Stimulated activated CD4-positive, alpha-beta T cell treated with anti-CD3 and anti-CD28 coated beads, Interleukin-15, amount 100 ng/mL, for 1 hour (primary cell): ENCODE data around the gene CHST15.

Experiments used
- DNase-seq, 2 donors: peaks; one replicate each; pipeline ENCODE4 v3.0.0-alpha.2; 2020; ENCODE audit warnings: low read depth in 1 of 2, low spot score in 1 of 2

Gene CHST15

DNA sequence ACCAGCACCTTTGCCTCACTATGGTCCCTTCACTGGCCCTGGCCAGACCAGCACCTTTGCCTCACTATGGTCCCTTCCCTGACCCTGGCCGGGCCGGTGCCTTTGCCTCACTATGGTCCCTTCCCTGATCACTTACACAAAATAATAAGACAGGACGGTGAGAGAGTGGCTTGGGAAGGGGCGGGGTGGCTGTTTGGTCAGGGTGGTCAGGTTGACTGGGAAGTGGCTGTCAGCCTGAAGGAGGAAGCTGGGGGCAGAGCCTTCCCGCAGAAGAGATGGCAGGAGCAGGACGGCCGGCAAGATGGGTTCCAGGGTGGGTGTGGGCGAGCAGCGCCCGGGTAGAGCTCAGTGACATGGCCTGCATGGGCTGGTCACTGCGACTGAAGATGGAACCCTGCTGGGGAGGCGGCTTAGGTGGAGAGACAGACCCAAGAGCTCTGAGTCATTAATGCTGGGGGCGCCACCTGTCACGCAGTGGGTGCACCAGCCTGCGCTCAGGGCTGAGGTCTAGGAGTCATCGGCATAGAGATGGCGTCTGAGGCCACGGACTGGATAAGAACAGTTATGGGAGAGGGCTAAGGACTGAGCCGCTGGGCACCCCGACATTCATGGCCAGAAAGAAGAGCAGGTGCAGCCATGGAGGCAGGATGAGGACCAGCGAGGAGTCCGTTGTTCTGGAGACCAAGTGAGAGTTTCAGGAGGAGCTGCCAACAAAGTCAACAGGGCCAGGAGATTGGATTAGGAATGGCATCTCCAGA is 91.8 kb downstream of the CHST15 start:
- DNase-seq = no peak

GRCh38 chr10:124000792-124001201 is 92.6 kb downstream of the CHST15 start:
- no peak for DNase-seq

DNA sequence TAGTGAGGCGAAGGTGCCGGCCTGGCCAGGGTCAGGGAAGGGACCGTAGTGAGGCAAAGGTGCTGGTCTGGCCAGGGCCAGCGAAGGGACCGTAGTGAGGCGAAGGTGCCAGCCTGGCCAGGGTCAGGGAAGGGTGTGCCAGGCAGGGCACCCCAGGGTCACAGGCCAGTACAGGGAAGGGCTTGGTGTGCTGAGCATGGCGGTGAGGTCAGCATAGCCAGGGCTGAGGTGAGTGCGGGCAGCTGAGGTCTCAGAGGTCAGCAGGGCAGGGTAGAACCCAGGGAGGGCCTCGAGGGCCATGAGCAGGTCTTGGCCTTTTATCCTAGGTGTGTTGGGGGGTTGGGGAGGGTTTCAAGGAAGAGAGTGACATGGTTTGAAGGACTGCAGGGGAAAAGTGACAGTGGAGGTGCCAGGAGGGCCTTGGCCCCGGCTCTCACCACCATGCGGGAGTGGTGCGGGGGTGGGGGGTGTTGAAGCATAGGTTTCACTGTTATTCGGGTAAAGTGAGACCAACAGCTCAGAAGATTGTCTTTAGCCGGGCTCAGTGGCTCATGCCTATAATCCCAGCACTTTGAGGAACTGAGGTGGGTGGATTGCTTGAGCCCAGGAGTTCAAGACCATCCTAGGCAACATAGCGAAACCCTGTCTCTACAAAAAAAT is 93.3 kb downstream of the CHST15 start:
- DNase-seq = no peak

DNA sequence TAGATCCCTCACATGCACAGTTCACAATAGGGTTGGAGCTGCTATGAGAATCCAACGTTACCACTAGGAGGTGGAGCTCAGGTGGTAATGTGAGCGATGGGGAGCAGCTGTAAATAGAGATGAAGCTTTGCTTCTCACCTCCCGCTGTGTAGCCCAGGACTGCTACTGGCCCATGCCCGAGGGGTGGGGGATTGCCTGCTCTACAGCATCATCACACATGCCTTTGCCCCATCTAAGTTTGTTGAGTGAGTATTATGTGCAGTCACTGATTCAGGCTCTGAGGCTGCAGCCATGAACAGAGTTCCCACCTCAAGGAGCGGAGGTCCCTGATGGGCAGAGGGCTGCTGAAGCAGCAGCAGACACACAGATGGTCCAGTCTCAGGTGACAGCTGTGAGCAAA is 94.1 kb downstream of the CHST15 start:
- DNase-seq = no peak

- no peak for DNase-seq
Measured at GRCh38 chr10:123998197-123999141, 94.9 kb downstream of the CHST15 start.

DNA sequence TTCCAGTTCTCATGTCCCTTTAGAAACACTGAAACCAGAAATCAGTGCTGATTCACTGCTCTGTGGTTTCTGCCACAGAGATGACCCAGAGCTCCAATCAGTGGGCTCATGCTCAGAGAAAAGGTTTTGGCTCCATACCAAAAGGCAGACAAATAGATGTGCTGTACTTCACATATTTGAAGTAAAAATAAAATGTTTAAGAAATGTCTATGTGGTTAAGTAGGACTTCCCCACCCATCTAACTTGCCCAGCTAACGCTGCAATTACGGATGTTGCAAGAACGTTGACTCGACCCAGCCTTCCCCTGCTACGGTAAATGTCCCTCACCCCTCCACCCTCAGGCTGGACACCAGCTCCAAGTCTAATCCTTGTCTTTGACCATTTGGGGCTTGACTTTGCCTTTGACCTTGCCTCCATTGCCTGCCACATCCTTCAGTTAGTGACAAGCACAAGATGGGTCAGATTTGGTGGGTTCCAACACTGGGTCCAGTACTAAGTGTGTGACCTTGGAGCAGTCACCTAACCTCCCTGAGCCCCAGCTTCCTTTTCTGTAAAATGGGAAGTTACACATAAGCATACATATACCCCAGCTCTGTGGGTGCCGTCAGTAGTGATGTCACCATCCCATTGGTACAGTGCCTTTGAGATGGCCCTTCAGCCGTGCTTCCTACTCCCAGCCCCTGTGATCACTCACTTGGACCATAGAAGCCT is 95.8 kb downstream of the CHST15 start:
- no peak for DNase-seq

- no peak for DNase-seq
Measured at GRCh38 chr10:123997013-123997412, 96.4 kb downstream of the CHST15 start.

DNA sequence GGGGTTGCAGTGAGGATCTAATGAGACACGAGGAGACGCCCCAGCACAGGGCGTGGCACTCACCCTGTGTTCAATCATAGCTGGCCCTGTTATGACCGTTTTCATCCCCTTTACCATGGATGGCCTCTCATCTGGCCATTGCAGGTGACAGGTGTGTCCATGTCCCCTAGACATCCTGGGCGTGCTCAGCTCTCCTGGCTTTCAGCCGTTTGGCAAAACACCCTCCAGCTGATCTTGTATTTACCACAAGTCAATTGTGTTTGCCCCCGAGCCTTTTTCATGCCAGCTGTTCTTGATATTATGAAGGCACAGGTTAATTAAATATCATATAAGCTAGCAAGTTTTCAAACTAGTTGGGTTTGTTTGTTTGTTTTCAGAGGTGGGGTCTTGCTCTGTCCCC is 97.1 kb downstream of the CHST15 start:
- DNase-seq = no peak

- no peak for DNase-seq
Measured at GRCh38 chr10:123995461-123996131, 97.8 kb downstream of the CHST15 start.

GRCh38 chr10:123995082-123995460 is 98.3 kb downstream of the CHST15 start:
- DNase-seq = no peak

DNA sequence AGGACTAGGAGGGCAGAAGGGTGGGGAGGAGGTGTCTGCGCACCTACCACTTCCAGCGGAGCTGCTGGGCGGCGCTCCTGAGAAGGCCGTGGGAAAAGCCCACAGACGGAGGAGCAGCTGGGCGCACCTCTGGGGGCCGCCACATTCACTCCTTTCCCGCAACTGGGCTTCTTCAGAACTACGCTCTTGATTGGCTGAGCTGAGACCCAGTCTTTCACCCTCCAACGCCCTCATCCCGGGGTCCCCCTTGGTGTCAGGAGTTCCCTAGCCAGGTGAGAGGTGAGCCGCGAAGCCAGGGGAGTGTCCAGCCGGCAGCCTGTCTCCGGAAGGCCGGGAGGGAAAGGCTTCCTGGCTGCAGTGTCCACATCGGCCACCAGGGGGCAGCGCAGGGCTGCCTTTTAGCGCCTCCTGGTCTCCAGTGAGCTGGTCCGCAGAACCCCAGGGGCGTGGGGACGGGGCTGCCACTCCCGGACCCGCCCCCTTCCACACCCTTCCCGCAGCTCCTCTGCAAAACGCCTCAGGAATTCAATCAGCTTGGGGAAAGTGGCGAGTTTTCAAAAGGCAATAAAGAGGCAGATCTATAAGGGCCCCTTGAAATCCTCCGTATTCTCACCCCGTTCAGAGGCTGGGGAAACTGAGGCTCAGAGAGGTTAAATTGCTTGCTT is 98.8 kb downstream of the CHST15 start:
- peak; percentile 56 to 77 for DNase-seq

- no peak for DNase-seq
Measured at GRCh38 chr10:123993534-123994416, 99.6 kb downstream of the CHST15 start.

DNA sequence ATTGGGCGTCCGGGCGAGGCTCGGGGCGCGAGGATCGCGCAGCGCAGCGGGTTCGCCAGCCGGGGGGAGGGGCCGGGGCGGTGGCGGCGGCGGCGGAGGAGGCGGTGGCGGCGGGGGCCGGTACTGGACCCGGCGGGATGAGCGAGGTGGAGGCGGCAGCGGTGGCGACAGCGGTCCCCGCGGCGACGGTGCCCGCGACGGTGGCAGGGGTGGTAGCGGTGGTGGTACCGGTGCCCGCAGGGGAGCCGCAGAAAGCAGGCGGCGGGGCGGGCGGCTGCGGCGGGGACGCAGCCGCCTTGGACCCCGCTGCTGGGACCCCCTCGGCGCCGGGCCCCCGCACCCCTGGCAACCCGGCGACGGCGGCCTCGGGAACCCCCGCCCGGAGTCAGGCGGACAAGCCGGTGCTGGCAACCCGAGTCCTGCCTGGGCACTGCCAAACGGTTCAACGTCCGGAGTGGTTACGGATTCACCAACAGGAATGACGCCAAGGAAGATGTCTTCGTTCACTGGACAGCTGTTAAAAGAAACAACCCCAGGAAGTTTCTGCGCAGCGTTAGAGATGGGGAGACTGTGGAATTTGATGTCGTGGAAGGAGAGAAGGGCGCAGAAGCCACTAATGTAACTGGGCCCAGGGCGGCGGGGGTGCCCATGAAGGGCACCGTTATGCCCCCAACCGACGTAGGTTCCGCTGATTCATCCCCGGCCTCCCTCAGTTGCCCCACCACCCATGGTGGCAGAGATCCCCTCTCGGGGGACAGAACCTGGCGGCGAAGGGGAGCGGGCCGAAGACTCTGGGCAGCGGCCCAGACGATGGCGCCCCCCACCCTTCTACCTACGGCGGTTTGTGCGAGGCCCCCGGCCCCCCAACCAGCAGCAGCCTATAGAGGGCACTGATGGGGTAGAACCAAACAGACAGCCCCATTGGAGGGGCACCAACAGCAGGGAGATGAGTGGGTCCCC is 101.5 kb downstream of the CHST15 start:
- no peak for DNase-seq

DNA sequence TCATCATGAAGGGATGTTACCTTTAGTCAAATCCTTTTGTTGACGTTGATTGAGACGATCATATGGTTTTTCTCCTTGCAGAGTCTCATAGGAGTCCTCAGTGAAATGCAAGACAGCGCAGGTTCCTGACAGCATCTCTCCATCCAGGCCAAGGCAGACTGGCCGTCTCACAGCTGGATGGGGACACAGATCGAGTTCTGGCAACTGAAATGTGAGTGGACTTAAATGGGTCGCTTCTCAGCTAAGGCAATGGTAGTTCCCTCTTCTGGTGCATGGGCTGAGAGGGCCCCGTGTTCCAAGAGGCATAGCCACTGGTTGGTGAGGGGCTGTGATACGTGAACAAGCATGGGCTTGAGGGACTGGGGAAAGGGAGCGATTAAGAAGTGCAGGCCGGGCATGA is 102.5 kb downstream of the CHST15 start:
- DNase-seq = no peak

DNA sequence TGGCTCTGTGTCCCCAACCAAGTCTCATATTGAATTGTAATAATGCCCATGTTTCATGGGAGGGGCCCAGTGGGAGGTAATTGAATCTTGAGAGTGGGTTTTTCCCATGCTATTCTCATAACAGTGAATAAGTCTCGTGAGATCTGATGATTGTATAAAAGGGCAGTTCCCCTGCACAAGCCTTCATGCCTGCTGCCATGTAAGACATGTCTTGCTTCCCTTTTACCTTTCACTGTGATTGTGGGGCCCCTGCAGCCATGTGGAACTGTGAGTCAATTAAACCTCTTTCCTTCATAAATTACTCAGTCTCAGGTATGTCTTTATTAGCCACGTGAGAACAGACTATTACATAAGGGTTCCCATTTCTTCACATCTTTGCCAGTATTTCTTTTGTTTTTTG is 104.7 kb downstream of the CHST15 start:
- no peak for DNase-seq

DNA sequence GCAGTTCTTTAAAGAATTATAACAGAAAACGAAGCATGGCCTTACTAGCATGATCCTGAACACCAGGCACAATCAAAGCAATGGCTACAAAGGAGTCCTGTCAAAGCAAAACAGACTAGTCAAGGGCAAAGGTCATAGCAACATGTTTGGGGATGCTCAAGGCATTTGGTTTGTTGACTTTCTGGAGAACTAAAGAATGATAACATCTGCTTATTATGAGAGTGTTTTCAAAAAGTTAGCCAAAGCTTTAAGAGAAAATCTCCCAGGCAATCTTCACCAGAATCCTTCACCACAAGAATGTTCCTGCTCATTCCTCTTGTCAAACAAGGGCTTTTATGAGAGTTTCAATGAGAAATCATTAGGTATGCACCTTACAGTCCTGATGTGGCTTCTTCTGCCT is 106.7 kb downstream of the CHST15 start:
- no peak for DNase-seq

- DNase-seq = no peak
Measured at GRCh38 chr10:123974406-123974805, 119.0 kb downstream of the CHST15 start.
